T1000 (cell line): ENCODE results near the gene ACOX1.

ENCODE experiments used
- DNase-seq: peaks from one replicate; lab custom pipeline; 2025; ENCODE audit warnings: mixed read lengths; lab: John Stamatoyannopoulos, UW

The ACOX1 gene

DNA sequence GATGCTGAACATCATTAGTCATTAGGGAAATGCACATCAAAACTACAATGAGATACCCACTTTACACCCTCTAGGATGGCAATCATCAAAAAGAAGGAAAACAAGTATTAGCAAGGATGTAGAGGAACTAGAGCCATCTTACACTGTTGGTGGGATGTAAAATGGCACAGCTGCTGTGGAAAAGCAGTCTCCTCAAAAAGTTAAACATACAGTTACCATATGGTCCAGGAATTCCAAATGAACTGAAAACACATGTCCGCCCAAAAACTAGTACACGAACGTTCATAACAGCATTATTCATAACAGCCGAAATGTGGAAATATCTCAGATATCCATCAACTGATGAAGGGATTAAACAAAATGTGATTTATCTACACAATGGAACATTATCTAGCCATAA lies 45.2 kb downstream of the ACOX1 start:
- no peak for DNase-seq

GRCh38 chr17:75932852-75933251 lies 46.1 kb downstream of the ACOX1 start:
- no peak for DNase-seq

- no peak for DNase-seq
Measured at GRCh38 chr17:75931062-75931461, 47.9 kb downstream of the ACOX1 start.

DNA sequence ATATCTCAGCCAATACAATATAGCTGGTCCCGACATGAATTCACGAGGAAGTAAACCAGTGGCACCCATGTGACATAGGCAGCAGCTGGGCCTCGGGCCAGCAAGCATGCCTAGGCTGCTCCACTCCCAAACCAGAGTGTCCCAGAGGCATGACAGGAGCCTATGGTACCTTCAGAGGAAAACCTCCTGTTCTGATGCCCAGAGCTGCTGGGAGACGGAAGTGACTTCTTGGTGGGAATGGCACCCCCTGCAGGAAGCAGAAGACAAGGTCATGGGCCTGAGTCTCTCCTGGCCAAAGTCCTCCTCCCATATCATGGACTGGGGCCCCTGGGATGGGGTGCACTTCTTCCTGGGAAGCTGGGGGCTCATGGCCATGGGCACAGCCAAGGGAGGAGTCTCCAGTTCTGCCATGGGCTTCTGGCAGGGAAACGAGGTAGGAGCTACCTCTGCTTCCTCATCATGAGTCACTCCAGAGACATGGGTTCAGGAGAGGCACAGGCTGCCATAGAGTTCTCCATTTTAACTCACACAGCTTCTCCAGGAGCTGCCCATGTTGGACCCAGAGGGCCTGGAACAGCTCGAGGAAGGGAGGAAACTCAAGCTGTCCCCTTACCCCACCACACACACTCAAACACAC lies 51.6 kb downstream of the ACOX1 start:
- no peak for DNase-seq

DNA sequence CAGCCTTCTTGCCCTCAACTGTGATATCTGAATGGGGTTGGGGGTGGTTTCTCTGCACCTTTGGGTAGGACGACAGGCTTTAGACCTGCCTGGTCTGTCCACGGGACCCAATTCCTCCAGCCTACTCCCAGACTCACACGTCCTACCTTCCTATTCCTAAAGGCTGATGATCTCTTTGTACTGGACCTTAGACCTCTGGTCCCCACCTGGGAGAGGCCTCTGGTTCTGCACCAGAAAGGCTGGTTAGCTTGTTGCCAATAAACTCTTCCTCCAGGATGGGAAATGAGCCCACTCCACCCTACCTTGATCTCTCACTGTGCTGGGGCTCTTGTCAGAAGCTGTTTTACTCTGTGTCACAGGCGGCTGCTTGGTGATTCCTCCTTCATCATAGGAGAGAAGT lies 52.5 kb downstream of the ACOX1 start:
- DNase-seq, result no peak

DNA sequence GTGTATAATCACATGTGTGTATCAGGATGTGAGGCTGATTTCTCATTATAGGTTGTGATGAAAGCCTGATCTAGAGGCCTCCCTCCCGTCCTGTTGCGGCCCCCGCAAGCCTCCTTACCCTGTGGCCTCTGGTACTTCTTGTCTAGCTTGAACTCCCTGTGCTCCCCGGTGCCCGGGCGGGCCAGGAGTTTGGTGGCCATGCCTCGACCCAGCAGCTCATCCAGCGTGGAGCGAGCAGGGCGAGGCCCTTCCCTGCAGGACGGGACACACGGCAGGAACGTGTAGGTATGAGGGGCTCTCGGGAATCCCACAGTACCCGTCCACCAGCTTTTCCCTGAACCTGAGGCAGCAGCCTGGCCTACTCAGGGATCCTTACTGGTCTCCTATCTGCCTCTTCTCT lies 53.1 kb downstream of the ACOX1 start:
- DNase-seq, result no peak

DNA sequence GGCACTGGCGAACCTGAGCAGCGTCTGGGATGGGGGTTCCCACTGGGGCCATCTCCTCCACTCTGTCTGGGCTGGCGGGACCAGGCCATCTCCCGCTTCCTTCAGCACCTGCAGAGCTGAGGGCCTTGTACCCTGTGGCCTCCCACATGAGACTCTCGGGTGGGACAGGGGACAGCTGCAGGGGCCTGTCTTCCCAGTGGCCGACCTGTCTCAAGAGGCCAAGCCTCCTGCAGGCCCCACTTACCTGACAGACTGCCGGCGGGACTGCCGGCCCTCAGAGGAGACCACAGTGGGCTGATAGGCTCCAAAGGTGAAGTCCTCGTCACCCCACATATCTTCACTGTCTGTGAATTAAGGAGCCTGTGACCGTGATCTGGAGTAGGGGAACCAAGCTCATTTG lies 53.9 kb downstream of the ACOX1 start:
- DNase-seq, result no peak

GRCh38 chr17:75922963-75923874 lies 55.7 kb downstream of the ACOX1 start:
- no peak for DNase-seq

DNA sequence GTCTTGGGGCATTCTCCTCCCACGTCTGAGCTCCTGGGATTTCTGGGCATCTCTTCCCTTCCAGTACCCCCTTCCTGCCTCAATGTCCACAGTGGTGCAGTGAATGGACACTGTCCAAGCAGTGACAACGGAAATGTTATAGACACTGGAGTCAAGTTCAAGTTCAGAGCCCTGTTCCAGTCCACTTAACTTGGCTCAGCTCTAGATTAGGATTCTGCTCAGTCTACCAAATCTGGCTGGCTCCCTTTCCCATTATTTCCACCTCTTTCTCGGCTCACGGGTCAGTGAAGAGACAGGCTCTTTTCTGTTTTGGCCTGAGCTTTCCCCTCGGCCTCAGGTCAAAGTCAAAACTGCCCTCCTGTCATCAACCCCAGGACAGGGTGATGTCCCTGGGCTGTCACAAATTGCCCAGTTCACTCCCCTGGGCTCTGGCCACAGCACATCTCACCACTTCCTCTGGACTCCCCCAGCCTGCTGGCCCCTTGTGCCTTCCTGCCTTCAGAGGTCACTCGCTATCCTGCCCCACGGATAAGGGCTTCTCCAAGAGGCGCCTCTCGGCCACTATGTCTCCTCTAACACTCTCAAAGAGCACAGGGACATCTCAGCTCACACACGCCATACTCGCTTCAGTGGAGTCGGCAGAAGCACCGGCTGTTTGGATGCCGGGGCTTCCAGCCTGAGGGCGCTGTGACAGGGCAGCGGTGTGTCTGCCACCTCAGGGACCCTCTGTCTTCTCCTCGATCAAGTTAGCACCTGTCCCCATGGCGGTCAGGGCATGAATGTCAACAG lies 56.6 kb downstream of the ACOX1 start:
- DNase-seq, result no peak

GRCh38 chr17:75921596-75921995 lies 57.4 kb downstream of the ACOX1 start:
- no peak for DNase-seq

DNA sequence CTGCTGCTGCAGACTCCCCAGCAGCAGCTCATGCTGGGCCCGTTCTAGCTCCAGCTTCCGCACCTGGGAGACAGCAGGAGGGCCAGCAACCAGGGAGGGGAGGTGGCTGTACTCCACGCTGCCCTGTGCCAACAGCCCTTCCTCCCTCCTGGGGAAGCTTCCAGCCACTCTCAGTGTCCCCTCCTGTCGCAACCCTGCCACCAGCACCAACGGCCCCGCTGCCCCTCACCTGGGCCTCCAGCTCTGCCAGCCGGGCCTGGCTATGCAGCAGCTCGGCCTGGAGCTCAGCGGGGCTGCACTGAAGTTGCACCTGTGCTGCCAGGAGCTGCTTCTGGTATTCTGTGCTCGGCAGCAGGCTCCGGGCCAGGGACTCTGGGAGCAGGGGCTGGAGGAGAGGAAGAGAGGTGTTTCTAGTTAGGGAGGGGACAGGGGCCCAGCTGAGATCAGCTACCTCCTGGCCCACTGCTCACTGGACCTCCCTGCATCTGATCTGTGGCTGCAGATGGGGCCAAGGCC lies 58.9 kb downstream of the ACOX1 start:
- DNase-seq, result no peak

- no peak for DNase-seq
Measured at GRCh38 chr17:75919611-75920010, 59.4 kb downstream of the ACOX1 start.

DNA sequence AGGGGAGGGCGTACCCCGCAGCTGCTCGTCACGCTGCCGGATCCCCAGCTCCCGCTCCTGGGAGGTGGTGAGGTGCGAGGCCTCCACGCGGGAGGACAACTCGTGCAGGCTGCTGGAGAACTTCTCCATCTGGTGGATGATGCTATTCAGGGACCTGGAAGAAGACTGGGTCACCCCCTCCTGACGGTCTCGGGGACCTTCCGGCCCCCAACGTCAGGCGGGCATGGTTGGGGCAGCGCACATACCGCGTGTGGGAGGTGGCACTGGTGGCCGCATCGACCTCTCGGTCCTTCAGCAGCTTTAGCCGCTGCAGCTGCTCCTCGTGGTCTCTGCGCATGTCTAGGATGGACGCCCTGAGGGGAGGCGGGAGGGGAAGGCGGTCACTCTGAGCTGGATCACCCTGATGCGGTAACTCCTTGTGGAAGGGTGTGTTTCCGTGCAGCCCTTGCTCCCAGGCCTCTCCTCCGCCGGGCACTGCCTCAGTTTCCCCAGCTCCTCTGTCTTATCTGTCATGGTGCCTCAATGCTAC lies 61.0 kb downstream of the ACOX1 start:
- DNase-seq, result no peak

GRCh38 chr17:75917141-75917916 lies 61.6 kb downstream of the ACOX1 start:
- no peak for DNase-seq

- no peak for DNase-seq
Measured at GRCh38 chr17:75915268-75915667, 63.7 kb downstream of the ACOX1 start.

GRCh38 chr17:75914643-75915267 lies 64.2 kb downstream of the ACOX1 start:
- no peak for DNase-seq

DNA sequence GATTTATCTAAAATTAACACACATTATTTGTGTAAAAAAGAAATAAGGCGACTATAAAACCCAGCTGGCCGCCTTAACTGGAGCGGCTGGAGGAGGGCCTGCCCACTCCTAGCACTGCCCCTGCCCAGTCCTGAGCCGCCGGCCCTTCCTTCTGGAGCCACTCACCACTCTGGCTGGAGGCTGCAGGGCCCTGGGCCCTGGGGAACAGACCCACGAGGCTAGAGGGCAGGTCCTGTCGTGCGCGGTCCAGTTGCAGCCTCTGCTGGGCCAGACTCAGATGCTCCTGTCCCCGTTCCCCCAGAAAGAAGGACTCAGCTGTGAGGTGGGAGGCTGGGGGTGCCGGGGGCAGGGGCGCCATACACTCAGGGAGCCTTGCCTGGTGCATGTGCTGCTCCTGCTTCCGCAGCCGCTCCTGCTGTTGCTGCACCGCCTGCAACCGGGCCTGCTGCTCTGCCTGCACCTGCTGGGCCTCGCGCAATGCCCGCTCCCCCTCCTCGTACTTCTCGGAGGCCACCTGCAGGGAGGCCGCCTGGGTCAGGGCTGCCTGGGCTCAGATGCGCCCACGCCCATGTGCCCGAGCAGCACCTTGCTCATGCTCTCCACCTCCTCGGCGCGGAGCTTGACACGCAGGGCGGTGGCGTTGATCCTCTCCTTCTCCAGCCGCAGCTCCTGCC lies 65.3 kb downstream of the ACOX1 start:
- DNase-seq, result no peak

- DNase-seq, result no peak
Measured at GRCh38 chr17:75910699-75911098, 68.3 kb downstream of the ACOX1 start.

GRCh38 chr17:75909812-75910274 lies 69.1 kb downstream of the ACOX1 start:
- DNase-seq, result no peak
